Renal pelvis (tissue), 4 donors: ENCODE measurements around the gene LYPD1. TPM values are rescaled to one million over a fixed set of nuclear protein-coding genes. Genes with fewer than 3 reads are reported as not detected.
A peak's percentile ranks its signal among the peaks of the same experiment; 100 is the strongest.

Experiments
- DNase-seq: peaks from one replicate; pipeline ENCODE4 v3.0.0-alpha.2; 2013
- polyA plus RNA-seq, 3 donors: library from polyadenylated mRNA; unstranded; fragments of 120-200 nt; gene quantifications; one replicate each; pipeline ENCODE4 v1.2.1, GENCODE V29; 2013; ENCODE audit not compliant: insufficient read length in 3 of 3

The LYPD1 gene
- polyA plus RNA-seq, 3 donors, result 76.5 to 115 (median 104) TPM

- DNase-seq, result no peak
Observed at GRCh38 chr2:132671151-132671835, 1.3 kb upstream of the LYPD1 start.

GRCh38 chr2:132670496-132671150, 618 bp upstream of the LYPD1 start:
- no peak for DNase-seq

DNA sequence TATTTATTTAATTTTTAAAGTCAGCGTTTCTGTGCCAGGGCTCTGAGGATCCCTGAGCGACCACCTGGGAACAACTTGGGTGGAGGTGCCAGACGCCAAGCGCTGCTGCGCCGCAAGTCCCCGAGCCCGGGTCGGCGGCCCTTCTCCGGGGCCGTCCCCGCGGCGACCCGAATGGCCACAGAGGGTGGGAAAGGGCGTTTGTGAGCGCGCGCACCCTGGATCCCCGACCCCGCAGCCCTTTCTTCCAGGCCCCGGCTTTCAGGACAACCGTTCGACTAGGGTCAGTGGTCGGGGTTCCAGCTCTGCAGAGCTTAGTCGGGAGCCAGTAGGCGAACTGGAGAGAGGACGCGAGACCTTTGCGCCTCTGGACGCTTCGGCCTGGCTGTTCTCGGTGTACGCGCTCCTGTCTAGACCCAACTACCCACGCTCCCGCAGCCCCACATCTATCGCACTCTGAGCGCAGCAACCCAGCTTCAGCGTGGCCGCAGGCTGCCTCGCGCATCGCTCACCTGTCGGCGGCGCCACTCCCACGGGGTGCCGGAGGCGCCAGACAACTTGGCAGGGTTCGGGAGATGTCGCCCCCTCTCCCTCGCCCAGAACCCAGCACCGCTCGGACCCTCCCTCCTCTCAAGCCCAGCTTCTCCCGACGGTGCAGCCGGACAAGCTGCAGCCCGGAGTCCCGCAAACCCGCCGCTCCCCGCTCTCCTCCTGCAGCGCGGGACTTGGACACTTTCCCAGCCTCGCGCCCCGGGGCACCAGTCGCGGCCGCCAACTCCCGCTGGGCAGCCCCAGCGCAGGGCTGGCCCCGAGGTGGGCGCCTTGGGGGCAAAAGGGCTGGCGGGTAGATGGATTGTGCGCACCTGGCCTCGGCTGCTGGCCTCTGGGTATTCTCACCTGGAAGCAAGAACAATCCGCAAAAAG, 758 bp downstream of the LYPD1 start:
- no peak for DNase-seq

DNA sequence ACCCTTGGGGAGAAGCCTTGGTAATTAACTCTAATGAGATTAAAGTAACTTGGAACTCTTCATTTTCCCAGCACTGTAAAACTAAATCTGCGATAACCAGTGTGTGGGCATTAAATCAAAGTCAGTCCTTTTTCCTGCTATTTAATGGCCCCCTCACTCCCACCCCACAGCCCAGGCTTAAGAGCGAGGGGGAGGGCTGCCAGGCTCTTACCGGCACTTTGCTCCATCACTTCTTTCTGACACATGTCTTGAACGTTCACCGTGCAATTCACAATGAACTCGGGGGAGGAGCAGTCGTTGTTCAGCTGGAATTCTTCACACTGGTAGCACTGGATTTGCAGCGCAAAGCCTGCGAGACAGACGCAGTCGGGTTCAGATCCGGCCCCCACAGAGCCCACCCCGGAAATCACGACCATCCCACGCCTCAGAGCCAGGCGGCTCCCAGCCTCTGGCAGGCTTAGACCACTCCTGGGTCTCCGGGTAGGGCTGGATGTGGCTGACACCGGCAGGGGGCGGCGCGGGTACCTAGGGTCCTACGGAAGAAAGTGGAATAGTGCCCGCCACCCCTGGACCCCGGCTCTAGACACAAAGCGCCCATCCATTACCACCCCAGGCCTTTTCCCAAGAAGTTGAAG, 1.7 kb downstream of the LYPD1 start:
- DNase-seq, result peak; percentile 57

DNA sequence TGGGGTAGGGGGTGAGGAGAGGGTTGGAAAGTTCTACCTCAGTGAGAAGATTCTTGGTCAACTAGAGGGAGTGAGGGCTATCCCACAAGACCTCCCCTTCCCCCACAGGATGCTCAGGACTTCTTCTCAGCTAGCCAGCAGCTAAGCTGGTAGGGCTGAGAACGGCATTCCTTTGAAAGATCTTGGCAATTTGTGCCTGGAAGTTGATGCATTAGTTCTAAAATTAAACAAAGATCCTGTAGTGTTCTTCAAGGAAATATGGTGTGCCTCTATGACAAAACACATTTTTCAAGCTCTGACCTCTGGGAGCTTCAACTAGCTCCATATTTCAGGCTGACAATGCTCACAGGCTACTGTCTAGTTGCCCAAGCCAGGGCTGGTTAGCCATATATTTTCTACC, 2.3 kb downstream of the LYPD1 start:
- DNase-seq, result no peak

DNA sequence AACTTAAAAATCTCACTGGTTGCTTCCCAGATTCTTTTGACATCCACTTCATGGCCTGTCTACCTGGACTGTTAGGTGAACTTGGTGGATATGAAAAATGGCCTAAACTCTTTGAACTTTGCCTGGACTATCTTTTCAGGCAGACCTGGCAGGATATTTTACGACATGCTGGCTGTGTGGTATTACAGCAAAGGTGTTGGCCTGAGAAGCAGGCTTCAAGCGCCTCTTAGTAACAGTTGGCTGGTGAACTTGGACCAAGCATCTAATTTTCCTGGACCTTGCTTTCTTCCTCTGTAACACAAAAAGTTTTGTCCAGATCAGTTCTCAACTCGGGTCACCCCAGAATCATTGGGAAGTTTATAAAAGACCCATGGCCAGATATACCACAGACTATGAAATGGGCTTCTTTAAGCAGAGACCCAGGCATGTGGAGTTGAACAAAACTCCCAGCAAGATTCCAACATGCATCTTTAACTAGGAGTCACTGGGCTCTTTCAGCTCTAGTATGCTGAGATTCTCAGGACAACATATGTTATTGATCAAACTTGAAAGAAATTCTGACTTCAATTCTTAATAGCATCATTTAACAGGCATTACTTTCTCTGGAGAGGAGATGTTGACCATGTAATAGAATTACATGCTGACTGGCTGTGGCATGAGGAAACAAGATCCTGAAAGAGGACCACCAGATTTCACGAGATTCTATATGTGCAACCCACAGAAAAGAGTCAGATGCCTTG, 4.4 kb downstream of the LYPD1 start:
- DNase-seq, result no peak

DNA sequence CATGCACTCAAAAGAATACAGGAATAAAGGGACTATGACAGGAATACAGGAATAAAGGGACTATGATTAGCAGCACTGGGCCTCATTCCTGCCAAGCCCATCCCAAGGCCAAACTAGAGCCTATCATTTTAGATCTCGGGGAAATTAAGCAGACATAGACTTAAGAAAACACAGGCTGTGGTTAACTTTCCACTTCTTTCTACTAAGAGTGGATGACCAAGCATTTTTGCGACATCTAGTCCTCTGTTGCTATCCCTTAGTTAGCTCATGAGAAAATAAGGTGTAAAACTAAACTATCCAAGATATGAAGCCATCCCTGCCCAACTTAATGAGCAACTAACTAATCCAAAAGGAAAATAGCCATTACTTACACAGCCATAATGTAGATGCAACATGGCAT, 5.9 kb downstream of the LYPD1 start:
- no peak for DNase-seq

GRCh38 chr2:132662732-132663131, 7.3 kb downstream of the LYPD1 start:
- peak; percentile 70 for DNase-seq

- DNase-seq, result no peak
Observed at GRCh38 chr2:132659331-132659730, 10.7 kb downstream of the LYPD1 start.

GRCh38 chr2:132656266-132656975, 13.6 kb downstream of the LYPD1 start:
- no peak for DNase-seq

- no peak for DNase-seq
Observed at GRCh38 chr2:132654968-132655367, 15.0 kb downstream of the LYPD1 start.

DNA sequence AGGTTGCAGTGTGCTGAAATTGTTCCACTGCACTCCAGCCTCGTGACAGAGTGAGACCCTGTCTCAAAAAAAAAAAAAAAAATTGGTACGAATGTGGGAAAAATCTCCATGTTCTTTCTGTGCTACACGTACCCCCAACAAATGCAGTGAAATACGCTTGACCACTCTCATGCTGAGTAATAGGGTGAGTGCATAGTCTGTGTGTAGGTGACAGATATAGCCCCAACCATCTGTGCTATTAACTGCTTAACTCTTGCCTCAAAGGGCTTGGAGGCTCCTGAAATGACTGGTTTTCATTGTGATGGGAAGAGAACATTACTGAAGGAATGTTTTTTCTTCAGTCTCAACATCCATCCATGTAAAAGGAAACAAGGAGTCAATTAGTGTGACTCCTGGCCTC, 15.7 kb downstream of the LYPD1 start:
- no peak for DNase-seq

DNA sequence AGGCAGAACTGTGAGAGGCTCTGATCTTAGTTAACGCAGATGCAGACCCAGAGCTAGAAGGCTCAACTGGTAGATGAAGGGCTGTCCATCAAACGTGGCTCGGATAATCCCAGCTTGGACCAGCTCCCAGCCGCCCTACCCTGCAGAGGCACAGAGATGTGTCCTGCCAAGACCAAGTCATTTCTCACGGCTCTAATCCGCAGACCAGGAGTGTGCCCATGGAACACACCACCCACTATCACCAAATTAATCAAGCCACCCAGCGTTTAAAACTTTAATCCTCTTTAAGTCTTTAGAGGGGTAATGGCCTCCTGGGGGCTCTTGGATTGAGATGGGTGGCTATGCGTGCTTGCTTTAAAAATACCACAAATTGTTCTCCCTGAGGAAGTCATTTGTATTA, 17.5 kb downstream of the LYPD1 start:
- DNase-seq, result no peak

- DNase-seq, result no peak
Observed at GRCh38 chr2:132651115-132652045, 18.6 kb downstream of the LYPD1 start.

- DNase-seq, result no peak
Observed at GRCh38 chr2:132646540-132647108, 23.4 kb downstream of the LYPD1 start.

- DNase-seq, result no peak
Observed at GRCh38 chr2:132645722-132646539, 24.1 kb downstream of the LYPD1 start.

- no peak for DNase-seq
Observed at GRCh38 chr2:132645176-132645575, 24.8 kb downstream of the LYPD1 start.

- DNase-seq, result no peak
Observed at GRCh38 chr2:132642415-132642814, 27.6 kb downstream of the LYPD1 start.
